ENCODE measurements around the gene CLC. TPM values are rescaled to one million over a fixed set of nuclear protein-coding genes. Genes with fewer than 3 reads are reported as not detected.
"Not testable (repeated sequence)": the region's sequence is repeated elsewhere in the genome, so short reads cannot be mapped to it uniquely, and the experiment has no call there.

CLC gene
- total RNA-seq, 1 donor from 2014 or later: not detected

DNA sequence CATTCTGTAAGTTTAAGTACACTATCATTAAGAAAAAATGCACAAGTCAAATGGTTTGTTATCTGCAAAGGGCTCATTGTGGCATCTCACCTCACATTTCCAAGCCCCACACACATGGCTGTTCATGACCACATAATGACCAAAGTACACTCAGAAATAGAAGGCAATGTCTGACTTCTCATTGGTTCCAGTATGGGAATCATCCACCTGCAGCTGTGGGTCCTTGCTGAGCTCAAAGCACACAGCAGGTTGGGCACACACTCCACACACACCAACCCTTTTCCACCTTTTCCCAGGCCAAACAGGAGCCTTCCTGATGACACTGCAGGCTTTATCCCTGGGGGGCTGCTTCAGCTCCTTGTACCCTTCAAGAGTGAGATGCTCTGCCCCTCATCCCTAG, 11.8 kb downstream of the CLC start:
- Mint-ChIP-seq H3K4me1 (ENCODE audit: low read depth) (no peaks in the 10 kb centered on the region), H3K4me3 (ENCODE audit: unreplicated experiment) (no peak overlapping the region), H3K27ac (ENCODE audit: unreplicated experiment) (no peak overlapping the region), H3K36me3 (ENCODE audit: low read depth) (no peaks in the 10 kb centered on the region), H3K27me3 (ENCODE audit: low read depth) (peaks cover 21% of the 10 kb centered on the region), H3K9me3 (ENCODE audit: low read depth) (no peaks in the 10 kb centered on the region)
- no peak for DNase-seq (ENCODE audit: low spot score)
- TF ChIP-seq, protein P1, sequence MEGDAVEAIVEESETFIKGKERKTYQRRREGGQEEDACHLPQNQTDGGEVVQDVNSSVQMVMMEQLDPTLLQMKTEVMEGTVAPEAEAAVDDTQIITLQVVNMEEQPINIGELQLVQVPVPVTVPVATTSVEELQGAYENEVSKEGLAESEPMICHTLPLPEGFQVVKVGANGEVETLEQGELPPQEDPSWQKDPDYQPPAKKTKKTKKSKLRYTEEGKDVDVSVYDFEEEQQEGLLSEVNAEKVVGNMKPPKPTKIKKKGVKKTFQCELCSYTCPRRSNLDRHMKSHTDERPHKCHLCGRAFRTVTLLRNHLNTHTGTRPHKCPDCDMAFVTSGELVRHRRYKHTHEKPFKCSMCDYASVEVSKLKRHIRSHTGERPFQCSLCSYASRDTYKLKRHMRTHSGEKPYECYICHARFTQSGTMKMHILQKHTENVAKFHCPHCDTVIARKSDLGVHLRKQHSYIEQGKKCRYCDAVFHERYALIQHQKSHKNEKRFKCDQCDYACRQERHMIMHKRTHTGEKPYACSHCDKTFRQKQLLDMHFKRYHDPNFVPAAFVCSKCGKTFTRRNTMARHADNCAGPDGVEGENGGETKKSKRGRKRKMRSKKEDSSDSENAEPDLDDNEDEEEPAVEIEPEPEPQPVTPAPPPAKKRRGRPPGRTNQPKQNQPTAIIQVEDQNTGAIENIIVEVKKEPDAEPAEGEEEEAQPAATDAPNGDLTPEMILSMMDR (IDR thresholded peaks at IDR 0.05): no peak

DNA sequence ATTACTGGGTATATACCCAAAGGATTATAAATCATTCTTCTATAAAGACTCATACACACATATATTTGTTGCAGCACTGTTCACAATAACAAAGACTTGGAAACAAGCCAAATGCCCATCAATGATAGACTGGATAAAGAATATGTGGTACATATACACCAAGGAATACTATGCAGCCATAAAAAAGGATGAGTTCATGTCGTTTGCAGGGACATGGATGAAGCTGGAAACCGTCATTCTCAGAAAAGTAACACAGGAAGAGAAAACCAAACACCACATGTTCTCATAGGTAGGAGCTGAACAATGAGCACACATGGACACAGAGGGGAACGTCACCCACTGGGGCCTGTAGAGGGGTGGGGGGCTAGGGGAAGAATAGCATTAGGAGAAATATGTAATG, 17.7 kb downstream of the CLC start:
- peaks cover 12% of the 10 kb centered on the region for H3K27me3 Mint-ChIP-seq (ENCODE audit: low read depth)
- H3K36me3 Mint-ChIP-seq (ENCODE audit: low read depth); H3K27ac Mint-ChIP-seq (ENCODE audit: unreplicated experiment); H3K4me1 Mint-ChIP-seq (ENCODE audit: low read depth); DNase-seq (ENCODE audit: low spot score); H3K9me3 Mint-ChIP-seq (ENCODE audit: low read depth); H3K4me3 Mint-ChIP-seq (ENCODE audit: unreplicated experiment): not testable (repeated sequence)

GRCh38 chr19:39710333-39710890, 27.4 kb downstream of the CLC start:
- Mint-ChIP-seq H3K4me1 (ENCODE audit: low read depth) (no peaks in the 10 kb centered on the region), H3K36me3 (ENCODE audit: low read depth) (no peaks in the 10 kb centered on the region), H3K4me3 (ENCODE audit: unreplicated experiment) (no peak overlapping the region), H3K9me3 (ENCODE audit: low read depth) (peaks cover 5% of the 10 kb centered on the region), H3K27me3 (ENCODE audit: low read depth) (peaks cover 6% of the 10 kb centered on the region), H3K27ac (ENCODE audit: unreplicated experiment) (no peak overlapping the region)
- DNase-seq (ENCODE audit: low spot score): no peak
- TF ChIP-seq, protein P1 (IDR thresholded peaks at IDR 0.05): no peak

GRCh38 chr19:39709026-39709872, 28.6 kb downstream of the CLC start:
- Mint-ChIP-seq H3K4me1 (ENCODE audit: low read depth) (no peaks in the 10 kb centered on the region), H3K9me3 (ENCODE audit: low read depth) (peaks cover 2% of the 10 kb centered on the region), H3K27me3 (ENCODE audit: low read depth) (peaks cover 8% of the 10 kb centered on the region), H3K36me3 (ENCODE audit: low read depth) (no peaks in the 10 kb centered on the region), H3K27ac (ENCODE audit: unreplicated experiment) (no peak overlapping the region), H3K4me3 (ENCODE audit: unreplicated experiment) (no peak overlapping the region)
- TF ChIP-seq, protein P1 (IDR thresholded peaks at IDR 0.05): no peak
- no peak for DNase-seq (ENCODE audit: low spot score)

- H3K27me3 Mint-ChIP-seq (ENCODE audit: low read depth): peaks cover 8% of the 10 kb centered on the region
- H3K27ac Mint-ChIP-seq (ENCODE audit: unreplicated experiment): no peak overlapping the region
- H3K36me3 Mint-ChIP-seq (ENCODE audit: low read depth): no peaks in the 10 kb centered on the region
- no peak for DNase-seq (ENCODE audit: low spot score)
- no peak overlapping the region for H3K4me3 Mint-ChIP-seq (ENCODE audit: unreplicated experiment)
- H3K4me1 Mint-ChIP-seq (ENCODE audit: low read depth): no peaks in the 10 kb centered on the region
- TF ChIP-seq, protein P1 (IDR thresholded peaks at IDR 0.05): no peak
- peaks cover 2% of the 10 kb centered on the region for H3K9me3 Mint-ChIP-seq (ENCODE audit: low read depth)
Measured at GRCh38 chr19:39708594-39708993, 29.2 kb downstream of the CLC start.

Data from chondrocyte (in vitro differentiated cells).